ENCODE results near the gene COQ5. TPM values are rescaled to one million over a fixed set of nuclear protein-coding genes. Genes with fewer than 3 reads are reported as not detected.

Gene COQ5
- polyA plus RNA-seq, 1 experiment: 47.1 TPM

DNA sequence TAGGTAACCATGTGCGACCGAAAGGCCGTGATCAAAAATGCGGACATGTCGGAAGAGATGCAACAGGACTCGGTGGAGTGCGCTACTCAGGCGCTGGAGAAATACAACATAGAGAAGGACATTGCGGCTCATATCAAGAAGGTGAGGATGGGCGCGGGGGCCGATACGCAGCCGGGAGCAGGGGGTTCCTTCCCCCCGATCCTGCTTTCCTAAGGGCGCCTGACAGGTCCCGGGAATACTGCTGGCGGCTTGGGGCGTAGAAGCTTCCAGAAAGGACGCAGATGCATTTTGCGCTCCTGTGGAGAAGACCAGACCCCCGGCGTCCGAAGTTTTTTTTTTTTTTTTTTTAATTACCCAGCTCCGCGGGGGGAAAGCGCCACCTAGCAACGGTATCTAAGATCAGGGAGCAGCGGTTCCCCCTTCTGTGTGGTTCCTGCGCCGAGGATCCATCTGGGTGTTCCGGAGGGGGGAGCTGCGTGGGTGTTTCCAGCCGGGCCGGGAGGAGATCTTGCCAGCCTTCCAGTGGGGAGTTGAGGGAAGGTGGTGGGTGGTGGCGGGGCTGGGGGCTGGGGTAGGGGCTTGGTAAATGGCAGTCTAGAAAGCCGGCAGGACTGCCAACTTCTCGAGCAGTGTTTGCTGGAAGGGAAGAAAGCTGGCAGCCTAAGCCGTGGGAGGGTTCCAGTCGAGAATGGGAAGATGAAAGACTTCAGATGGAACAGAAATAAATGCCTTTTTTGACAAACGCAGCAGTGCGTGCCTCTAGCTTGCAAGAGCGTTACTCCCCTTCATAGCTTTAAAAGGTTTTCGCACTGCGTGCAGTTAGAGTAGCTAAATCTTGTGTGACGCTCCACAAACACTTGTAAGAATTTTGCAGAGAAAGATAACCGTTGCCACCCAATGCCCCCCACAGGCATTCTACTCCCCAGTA is 32.3 kb downstream of the COQ5 start:
- no peak for DNase-seq (ENCODE audit: low read depth, low spot score)
- no peaks in the 10 kb centered on the region for H3K27me3 ChIP-seq (ENCODE audit: control insufficient read depth, insufficient read depth, low read length)
- ChIA-PET CTCF (interaction anchor here (0.6 to 2.0 kb wide), 7 partner anchors 11 to 194 kb away, joined by 3 to 10 read pairs (median 4); partner anchors contain the start of genes SIRT4 and SRSF9), POLR2A (interaction anchor here (0.6 to 1.9 kb wide), 17 partner anchors 11 to 1504 kb away, joined by 3 to 10 read pairs (median 4); partner anchors contain the start of genes COQ5 and POP5)
- H3K4me3 ChIP-seq (ENCODE audit: low read depth, low read length): peak overlapping the region; percentile 87
- H3K27ac ChIP-seq (ENCODE audit: low read depth, low read length): peak overlapping the region; percentile 39
- H3K9me3 ChIP-seq (ENCODE audit: control insufficient read depth, insufficient read depth, low read length): no peaks in the 10 kb centered on the region
- TF ChIP-seq, protein P1, sequence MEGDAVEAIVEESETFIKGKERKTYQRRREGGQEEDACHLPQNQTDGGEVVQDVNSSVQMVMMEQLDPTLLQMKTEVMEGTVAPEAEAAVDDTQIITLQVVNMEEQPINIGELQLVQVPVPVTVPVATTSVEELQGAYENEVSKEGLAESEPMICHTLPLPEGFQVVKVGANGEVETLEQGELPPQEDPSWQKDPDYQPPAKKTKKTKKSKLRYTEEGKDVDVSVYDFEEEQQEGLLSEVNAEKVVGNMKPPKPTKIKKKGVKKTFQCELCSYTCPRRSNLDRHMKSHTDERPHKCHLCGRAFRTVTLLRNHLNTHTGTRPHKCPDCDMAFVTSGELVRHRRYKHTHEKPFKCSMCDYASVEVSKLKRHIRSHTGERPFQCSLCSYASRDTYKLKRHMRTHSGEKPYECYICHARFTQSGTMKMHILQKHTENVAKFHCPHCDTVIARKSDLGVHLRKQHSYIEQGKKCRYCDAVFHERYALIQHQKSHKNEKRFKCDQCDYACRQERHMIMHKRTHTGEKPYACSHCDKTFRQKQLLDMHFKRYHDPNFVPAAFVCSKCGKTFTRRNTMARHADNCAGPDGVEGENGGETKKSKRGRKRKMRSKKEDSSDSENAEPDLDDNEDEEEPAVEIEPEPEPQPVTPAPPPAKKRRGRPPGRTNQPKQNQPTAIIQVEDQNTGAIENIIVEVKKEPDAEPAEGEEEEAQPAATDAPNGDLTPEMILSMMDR (IDR thresholded peaks at IDR 0.05; ENCODE audit: low read depth, low read length): no peak

DNA sequence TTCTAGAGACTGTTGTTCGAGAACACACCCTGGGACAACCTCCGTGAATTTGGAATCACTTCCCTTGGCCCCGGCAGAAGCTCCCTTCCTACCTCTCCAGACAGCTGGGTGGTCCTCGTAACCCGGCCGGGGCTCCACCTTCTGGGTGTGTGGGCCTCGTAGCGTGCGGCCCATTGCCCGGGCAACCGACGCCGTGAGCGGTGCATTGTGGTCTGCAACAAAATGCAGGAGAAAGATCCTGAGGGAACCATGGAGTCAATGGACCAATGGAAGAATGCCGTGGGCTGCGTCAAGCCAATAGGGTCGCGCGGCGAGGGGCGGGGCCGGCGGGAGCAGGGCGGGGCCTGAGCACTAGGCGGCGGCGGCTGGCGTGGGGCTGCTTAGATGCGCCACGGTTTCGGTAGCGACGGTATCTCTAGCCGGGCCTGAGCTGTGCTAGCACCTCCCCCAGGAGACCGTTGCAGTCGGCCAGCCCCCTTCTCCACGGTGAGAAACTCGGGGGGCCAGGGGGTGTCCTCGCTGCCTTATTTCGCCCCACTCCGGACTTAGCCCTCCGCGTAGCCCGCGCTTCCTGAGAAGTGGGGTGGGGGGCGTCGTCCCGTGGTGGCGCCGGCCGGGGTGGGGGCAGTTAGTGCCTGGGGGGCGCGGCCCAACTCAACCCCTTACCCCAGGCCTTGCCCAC is 33.1 kb downstream of the COQ5 start, which contains the start of gene DYNLL1:
Gene DYNLL1, plus strand, starts transcription at position 383 of the 682 bp plus-strand sequence. CDS start 309 bp downstream, outside the sequence.
- ChIA-PET CTCF (interaction anchor here (0.7 to 2.0 kb wide), 5 partner anchors 10 to 194 kb away, joined by 3 to 10 read pairs (median 3); partner anchors contain the start of gene SIRT4), POLR2A (interaction anchor here (0.5 to 1.9 kb wide), 12 partner anchors 10 to 811 kb away, joined by 3 to 10 read pairs (median 4); partner anchors contain the start of genes COQ5 and POP5)
- TF ChIP-seq, protein P1 (IDR thresholded peaks at IDR 0.05; ENCODE audit: low read depth, low read length): no peak
- Histone ChIP-seq H3K9me3 (ENCODE audit: control insufficient read depth, insufficient read depth, low read length) (no peaks in the 10 kb centered on the region), H3K27me3 (ENCODE audit: control insufficient read depth, insufficient read depth, low read length) (no peaks in the 10 kb centered on the region), H3K4me3 (ENCODE audit: low read depth, low read length) (peak within 1 kb of the TSS; percentile 87), H3K27ac (ENCODE audit: low read depth, low read length) (peak within 1 kb of the TSS; percentile 39)
- DNase-seq (ENCODE audit: low read depth, low spot score): peak; percentile 91

DNA sequence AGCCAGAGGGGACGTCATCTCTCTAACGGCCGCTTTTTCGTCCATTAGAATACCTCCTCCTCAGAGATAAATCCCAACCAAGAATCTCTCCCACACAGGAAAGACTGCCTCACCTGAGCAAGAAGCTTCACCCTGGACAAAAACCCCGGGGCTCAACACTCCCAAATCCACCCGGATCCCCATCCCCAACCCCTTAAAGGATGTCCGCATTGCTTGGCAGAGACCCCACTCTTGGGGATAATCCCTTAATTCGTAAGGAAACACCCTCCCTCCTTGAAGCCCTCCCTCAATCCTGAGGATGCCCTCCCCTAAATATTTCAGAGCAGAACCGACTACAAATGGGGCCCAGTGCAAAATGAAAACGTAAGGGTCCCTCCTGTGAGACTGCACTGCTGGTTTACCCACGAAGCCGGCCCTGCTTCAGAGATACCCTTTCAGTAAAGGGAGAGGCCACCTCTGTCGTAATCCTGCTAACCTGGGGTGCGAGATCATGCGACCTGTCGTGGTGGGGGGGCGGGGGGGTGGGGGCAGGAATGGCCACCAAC is 33.7 kb downstream of the COQ5 start:
- ChIA-PET CTCF (interaction anchor here (0.6 to 2.0 kb wide), 4 partner anchors 26 to 193 kb away, joined by 3 to 10 read pairs (median 4); partner anchors contain the start of genes SIRT4 and SRSF9), POLR2A (interaction anchor here (0.5 to 1.9 kb wide), 8 partner anchors 12 to 812 kb away, joined by 3 to 10 read pairs (median 4); partner anchors contain the start of gene COQ5)
- Histone ChIP-seq H3K4me3 (ENCODE audit: low read depth, low read length) (peak overlapping the region; percentile 64), H3K27ac (ENCODE audit: low read depth, low read length) (no peak overlapping the region), H3K9me3 (ENCODE audit: control insufficient read depth, insufficient read depth, low read length) (no peaks in the 10 kb centered on the region), H3K27me3 (ENCODE audit: control insufficient read depth, insufficient read depth, low read length) (no peaks in the 10 kb centered on the region)
- TF ChIP-seq, protein P1 (IDR thresholded peaks at IDR 0.05; ENCODE audit: low read depth, low read length): no peak
- DNase-seq (ENCODE audit: low read depth, low spot score): no peak

DNA sequence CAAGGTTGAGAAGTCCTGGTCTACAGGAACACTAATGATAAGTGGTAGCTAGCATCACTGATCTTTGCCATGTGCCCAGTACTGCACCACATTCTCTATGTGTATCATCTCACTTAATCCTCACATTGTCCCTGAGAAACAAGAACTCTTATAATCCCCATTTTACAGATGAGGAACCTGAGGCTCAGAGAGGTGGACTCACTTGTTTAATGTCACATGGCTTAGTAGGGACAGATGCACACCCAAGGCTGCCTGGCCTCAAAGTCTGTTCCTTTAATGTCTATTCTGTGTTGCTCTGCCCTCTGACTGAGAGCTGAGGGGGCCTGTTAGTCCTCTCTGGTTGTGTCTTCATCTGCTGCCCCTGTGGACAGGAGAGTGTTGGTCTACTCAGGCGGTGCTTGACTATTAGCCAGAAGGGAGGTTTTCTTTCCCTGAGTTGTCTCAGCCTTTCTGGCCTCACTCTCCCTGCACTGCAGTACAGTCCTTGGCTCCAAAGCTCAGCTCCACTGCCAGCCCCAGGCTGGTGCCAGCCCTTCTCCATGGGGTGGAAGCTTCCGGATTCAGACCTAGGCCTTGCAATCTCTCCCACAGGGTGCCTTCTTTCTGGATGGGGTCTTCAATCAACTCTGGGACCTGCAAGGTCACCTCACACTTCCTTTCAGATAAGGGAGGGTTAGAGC is 38.0 kb downstream of the COQ5 start:
- Histone ChIP-seq H3K9me3 (ENCODE audit: control insufficient read depth, insufficient read depth, low read length) (no peaks in the 10 kb centered on the region), H3K4me3 (ENCODE audit: low read depth, low read length) (no peak overlapping the region), H3K27me3 (ENCODE audit: control insufficient read depth, insufficient read depth, low read length) (no peaks in the 10 kb centered on the region), H3K27ac (ENCODE audit: low read depth, low read length) (no peak overlapping the region)
- POLR2A ChIA-PET: no interaction called here
- TF ChIP-seq, protein P1 (IDR thresholded peaks at IDR 0.05; ENCODE audit: low read depth, low read length): no peak
- no peak for DNase-seq (ENCODE audit: low read depth, low spot score)
- CTCF ChIA-PET: interaction anchor here (0.7 kb wide), 1 partner anchor 21 kb away, joined by 3 read pairs; no protein-coding TSS in a partner anchor
